Caco-2 (cell line): ENCODE data around the gene TANC2. TPM values are rescaled to one million over a fixed set of nuclear protein-coding genes. Genes with fewer than 3 reads are reported as not detected.
A peak's percentile ranks its signal among the peaks of the same experiment; 100 is the strongest.

Source experiments
- BruUV-seq: library from RNA; stranded (reverse); fragments of 400-500 nt; replicated peaks from 2 replicates; lab custom pipeline; 2021; lab: Mats Ljungman, UMichigan
- CTCF ChIA-PET: fragments of 300-600 bp; sonication (Branson Sonifier 250); formaldehyde crosslinking; loops from one replicate; lab custom pipeline; 2022; ENCODE audit warnings: antibody characterized with exemption; lab: Charles Lee
- POLR2A ChIA-PET: fragments of 300-600 bp; sonication (Branson Sonifier 250); formaldehyde crosslinking; loops from one replicate; lab custom pipeline; 2022; ENCODE audit warnings: antibody characterized with exemption; lab: Charles Lee
- DNase-seq, 2 experiments: peaks; one replicate each; pipeline versions ENCODE4 v3.0.0 to v3.0.0-alpha.2; 2020 to 2022
- H3K27me3 ChIP-seq: replicated peaks from 2 replicates; pipeline ENCODE4 v1.6.0; 2011; ENCODE audit warnings: low read length; ENCODE audit not compliant: control insufficient read depth, insufficient read depth
- H3K36me3 ChIP-seq: 2 replicates; pipeline ENCODE4 v1.5.1; 2011; ENCODE audit warnings: low read length; ENCODE audit not compliant: control insufficient read depth, insufficient read depth
- H3K4me1 ChIP-seq: fragments of 250-450 bp; sonication (Bioruptor Pico); 2 replicates; pipeline ENCODE4 v1.5.1; 2020; ENCODE audit warnings: mild to moderate bottlenecking
- H3K4me3 ChIP-seq: 2 replicates; pipeline ENCODE4 v1.5.1; 2011; ENCODE audit warnings: low read depth, mild to moderate bottlenecking, control low read depth, low read length
- H3K9me3 ChIP-seq: fragments of 250-450 bp; sonication (Bioruptor Pico); 2 replicates; pipeline ENCODE4 v1.5.1; 2020; ENCODE audit warnings: mild to moderate bottlenecking, moderate library complexity
- H3K27ac Mint-ChIP-seq: one replicate; pipeline ENCODE4 v1.8.0; 2022; ENCODE audit warnings: mixed read lengths; ENCODE audit not compliant: unreplicated experiment
- H3K27me3 Mint-ChIP-seq: one replicate; pipeline ENCODE4 v1.8.0; 2022; ENCODE audit warnings: mixed read lengths; ENCODE audit not compliant: insufficient read depth, unreplicated experiment
- H3K36me3 Mint-ChIP-seq: one replicate; pipeline ENCODE4 v1.8.0; 2022; ENCODE audit warnings: mild to moderate bottlenecking, mixed read lengths; ENCODE audit not compliant: insufficient read depth, unreplicated experiment
- H3K4me1 Mint-ChIP-seq: one replicate; pipeline ENCODE4 v1.8.0; 2022; ENCODE audit warnings: low read depth, mixed read lengths; ENCODE audit not compliant: unreplicated experiment
- H3K4me3 Mint-ChIP-seq: one replicate; pipeline ENCODE4 v1.8.0; 2022; ENCODE audit warnings: mild to moderate bottlenecking, moderate library complexity, mixed read lengths; ENCODE audit not compliant: unreplicated experiment
- H3K9me3 Mint-ChIP-seq: one replicate; pipeline ENCODE4 v1.8.0; 2022; ENCODE audit warnings: mixed read lengths; ENCODE audit not compliant: unreplicated experiment
- CTCF ChIP-seq, 2 experiments: fragments of 200-600 bp in 1 of 2; IDR thresholded peaks; 1 replicate in 1 of 2; 2 replicates in 1 of 2; pipeline versions ENCODE4 v1.5.1 to v1.8.0; 2011 to 2022; ENCODE audit warnings: antibody characterized with exemption in 1 of 2, control low read depth in 1 of 2, inconsistent platforms in 1 of 2, low read depth in 1 of 2, low read length in 1 of 2, mild to moderate bottlenecking in 1 of 2, moderate library complexity in 1 of 2; ENCODE audit not compliant: insufficient read depth in 1 of 2, severe bottlenecking in 1 of 2, unreplicated experiment in 1 of 2
- intact Hi-C: fragments of 100-400 bp; cut with micrococcal nuclease; formaldehyde crosslinking; loops from one replicate; pipeline ENCODE4 v1.10.0; 2022; ENCODE audit not compliant: unreplicated experiment
- total RNA-seq: library from RNA; stranded (reverse); gene quantifications from 2 replicates; pipeline ENCODE4 v1.2.3, GENCODE V29; 2022

Gene TANC2
- total RNA-seq, 1 experiment from 2014 or later = 1.9 TPM

GRCh38 chr17:62986549-62986948, 20.5 kb downstream of the TANC2 start:
- Mint-ChIP-seq H3K9me3 (peaks cover 13% of the 10 kb centered on the region), H3K36me3 (no peaks in the 10 kb centered on the region), H3K27ac (no peak overlapping the region), H3K4me1 (no peaks in the 10 kb centered on the region), H3K27me3 (peaks cover 11% of the 10 kb centered on the region), H3K4me3 (no peak overlapping the region)
- H3K36me3 ChIP-seq = no peaks in the 10 kb centered on the region
- no peaks in the 10 kb centered on the region for H3K4me1 ChIP-seq
- no peak for TF ChIP-seq CTCF (IDR thresholded peaks at IDR 0.05; ENCODE audit: insufficient read depth in 1 of 2, low read depth in 1 of 2, low read length in 1 of 2, severe bottlenecking in 1 of 2, unreplicated experiment in 1 of 2)
- no peak for DNase-seq
- peaks cover 20% of the 10 kb centered on the region for H3K9me3 ChIP-seq
- POLR2A ChIA-PET = no interaction called here
- CTCF ChIA-PET = interaction anchor here (0.5 to 1.1 kb wide), 2 partner anchors 9 to 270 kb away, joined by 5 read pairs; no protein-coding TSS in a partner anchor
- no TSS peak for BruUV-seq
- no peaks in the 10 kb centered on the region for H3K27me3 ChIP-seq
- no peak overlapping the region for H3K4me3 ChIP-seq
- intact Hi-C loops = no loop called here

GRCh38 chr17:62987136-62987535, 21.1 kb downstream of the TANC2 start:
- no peak for DNase-seq
- POLR2A ChIA-PET = no interaction called here
- no peaks in the 10 kb centered on the region for H3K36me3 ChIP-seq
- H3K27me3 ChIP-seq = no peaks in the 10 kb centered on the region
- no TSS peak for BruUV-seq
- H3K9me3 ChIP-seq = peaks cover 20% of the 10 kb centered on the region
- CTCF ChIA-PET = interaction anchor here (1.1 kb wide), 1 partner anchor 8 kb away, joined by 5 read pairs; no protein-coding TSS in a partner anchor
- no peak overlapping the region for H3K4me3 ChIP-seq
- Mint-ChIP-seq H3K27me3 (peaks cover 11% of the 10 kb centered on the region), H3K9me3 (peaks cover 13% of the 10 kb centered on the region), H3K4me3 (no peak overlapping the region), H3K4me1 (no peaks in the 10 kb centered on the region), H3K36me3 (no peaks in the 10 kb centered on the region), H3K27ac (no peak overlapping the region)
- intact Hi-C loops = no loop called here
- H3K4me1 ChIP-seq = no peaks in the 10 kb centered on the region
- peak in 1 of 2 experiments; percentile 36 for TF ChIP-seq CTCF (IDR thresholded peaks at IDR 0.05; ENCODE audit: insufficient read depth in 1 of 2, low read depth in 1 of 2, low read length in 1 of 2, severe bottlenecking in 1 of 2, unreplicated experiment in 1 of 2)

GRCh38 chr17:62989501-62989900, 23.5 kb downstream of the TANC2 start:
- Mint-ChIP-seq H3K27ac (no peak overlapping the region), H3K4me3 (no peak overlapping the region), H3K36me3 (no peaks in the 10 kb centered on the region), H3K4me1 (no peaks in the 10 kb centered on the region), H3K27me3 (peaks cover 8% of the 10 kb centered on the region), H3K9me3 (peaks cover 3% of the 10 kb centered on the region)
- intact Hi-C loops = no loop called here
- ChIA-PET CTCF (interaction anchor here (0.6 kb wide), 1 partner anchor 1435 kb away, joined by 4 read pairs; no protein-coding TSS in a partner anchor), POLR2A (no interaction called here)
- no TSS peak for BruUV-seq
- Histone ChIP-seq H3K9me3 (peaks cover 13% of the 10 kb centered on the region; the same call in 1 of the 2 replicates), H3K27me3 (no peaks in the 10 kb centered on the region), H3K4me3 (no peak overlapping the region), H3K4me1 (no peaks in the 10 kb centered on the region), H3K36me3 (no peaks in the 10 kb centered on the region)
- no peak for DNase-seq
- no peak for TF ChIP-seq CTCF (IDR thresholded peaks at IDR 0.05; ENCODE audit: insufficient read depth in 1 of 2, low read depth in 1 of 2, low read length in 1 of 2, severe bottlenecking in 1 of 2, unreplicated experiment in 1 of 2)
